Heart left ventricle (tissue), 16 donors: Measurements from ENCODE around the gene CABP2. TPM values are rescaled to one million over a fixed set of nuclear protein-coding genes. Genes with fewer than 3 reads are reported as not detected.

ENCODE experiments used
- ATAC-seq, 4 donors: fragments of 200-7000 bp; cut with Tn5 transposase; one replicate each; pipeline ENCODE4 v1.9.1; 2020 to 2022; ENCODE audit warnings: moderate library complexity in 4 of 4, mild to moderate bottlenecking in 3 of 4, moderate number of reproducible peaks in 1 of 4
- DNase-seq, 5 donors: peaks; one replicate each; pipeline ENCODE4 v3.0.0-alpha.2; 2020
- H3K27ac ChIP-seq, 12 donors: fragments of 200-600 bp; sonication (generic) in 4 of 12; one replicate each; pipeline versions ENCODE4 v1.5.0 to v1.8.0; 2016 to 2022; ENCODE audit warnings: mild to moderate bottlenecking in 2 of 12
- H3K27me3 ChIP-seq, 9 donors: fragments of 200-600 bp; sonication (generic) in 2 of 9; one replicate each; pipeline versions ENCODE4 v1.5.1 to v1.8.0; 2016 to 2022; ENCODE audit warnings: mild to moderate bottlenecking in 3 of 9
- H3K36me3 ChIP-seq, 9 donors: fragments of 200-600 bp; sonication (generic) in 2 of 9; one replicate each; pipeline versions ENCODE4 v1.5.0 to v1.8.0; 2018 to 2022; ENCODE audit warnings: mild to moderate bottlenecking in 2 of 9
- H3K4me1 ChIP-seq, 12 donors: fragments of 200-600 bp; sonication (generic) in 4 of 12; one replicate each; pipeline versions ENCODE4 v1.5.0 to v1.8.0; 2016 to 2022; ENCODE audit warnings: mild to moderate bottlenecking in 3 of 12
- H3K4me3 ChIP-seq, 12 donors: fragments of 200-600 bp; sonication (generic) in 4 of 12; one replicate each; pipeline versions ENCODE4 v1.5.0 to v1.8.0; 2017 to 2022; ENCODE audit warnings: mild to moderate bottlenecking in 9 of 12, moderate library complexity in 4 of 12
- H3K9me3 ChIP-seq, 12 donors: fragments of 200-600 bp; sonication (generic) in 4 of 12; one replicate each; pipeline versions ENCODE4 v1.5.0 to v1.8.0; 2016 to 2022; ENCODE audit warnings: mild to moderate bottlenecking in 1 of 12
- CTCF ChIP-seq, 12 donors: fragments of 200-600 bp; sonication (generic) in 4 of 12; IDR thresholded peaks; one replicate each; pipeline versions ENCODE4 v1.5.0 to v1.8.0; 2018 to 2022; ENCODE audit warnings: antibody characterized with exemption in 12 of 12, mild to moderate bottlenecking in 5 of 12
- POLR2A ChIP-seq, 2 donors: fragments of 450-650 bp; IDR thresholded peaks; one replicate each; pipeline ENCODE4 v1.6.1; 2017; ENCODE audit warnings: antibody characterized with exemption in 2 of 2, mild to moderate bottlenecking in 2 of 2, moderate library complexity in 2 of 2
- WGBS, 4 donors: extraction: QIAGEN DNeasy Blood & Tissue Kit in 2 of 4; methylation state at CpG; one replicate each; pipeline versions ENCODE4 v1.1.5 to v1.1.7; 2013 to 2018; 5-methylcytosine and 5-hydroxymethylcytosine counted together
- intact Hi-C, 10 donors: fragments of 100-400 bp; cut with DNase I; formaldehyde crosslinking; loops; one replicate each; pipeline versions ENCODE4 v1.11.1 to v1.14.2; 2022
- polyA plus RNA-seq, 2 donors: library from polyadenylated mRNA; stranded (reverse); fragments of 200-250 nt; gene quantifications; one replicate each; pipeline ENCODE4 v1.2.3, GENCODE V29; 2013
- total RNA-seq, 9 donors: library from RNA; depleted of rRNA in 2 of 9; stranded (reverse); fragments of >200 nt in 2 of 9; fragmentation: NEBNext Ultra II Directional in 3 of 9; extraction: Animal tissue kit (Norgen Biotek cat#: 25700) in 3 of 9; gene quantifications; one replicate each; pipeline versions ENCODE4 v1.1.0 to v1.2.4, GENCODE V29; 2016 to 2023
- donor health status: ischemic (EF 13 %, LVEDD 7.1; RV severe dilation, severe dysfunction).
- donor health status: healthy with polysubstance abuse.
- donor health status: DM: no; HTN: yes; CAD: no.
- donor health status: DM: no; HTN: no; CAD: no.
- donor health status: ischemic (EF 25% LVEDD 6.9; RV normal size, moderate dysfunction).
- donor health status: ischemic (EF 25% LVEDD 5.7; RV mildly dilated, moderate dysfunction).
- donor health status: healthy.
- donor health status: DM: yes; HTN: yes; CAD: no.
- donor health status: ischemic (EF 35%, LVEDD 5.7; RV mildly dilated, moderate dysfunction).
- donor health status: nonischemic (EF 11% LVEDD 7.7; RV severe dilation, severe dysfunction).
- donor health status: DM: yes; HTN: yes; CAD: no.
- donor health status: PGD.
- donor health status: ischemic (EF 29% LVEDD 5.4; RV normal size, mild dysfunction).
- donor health status: nonischemic (EF 23%, LVEDD 6.1; RV moderate dilation, normal function).

CABP2 gene
- total and polyA plus RNA-seq, 11 donors: not detected

- intact Hi-C loops: loop anchor here (1.0 to 5.0 kb wide), 16 partner anchors 23 to 153 kb away; partner anchors contain the start of genes RAD9A (in 6 of the 10), TMEM134 (in 5 of the 10), PPP1CA (in 2 of the 10) and RPS6KB2 (in 2 of the 10)
- H3K9me3 ChIP-seq: no peaks in the 10 kb centered on the region
- peaks cover 10 to 53% (median 36%) of the 10 kb centered on the region in 12 donors for H3K4me1 ChIP-seq
- peak overlapping the region; percentile 53 to 89 (median 78) for H3K4me3 ChIP-seq
- ATAC-seq (peak; percentile 70 to 75 (median 72)), DNase-seq (peak; percentile 89 to 96 (median 94))
- peaks cover 0 to 28% (median 16%) of the 10 kb centered on the region in 9 donors for H3K36me3 ChIP-seq
- WGBS, 4 donors: 4 to 10% (median 6%) methylated on average over 10 to 17 of the region's 17 CpGs
- TF ChIP-seq CTCF (IDR thresholded peaks at IDR 0.05) (peak; percentile 96 to 99 (median 98)), POLR2A (IDR thresholded peaks at IDR 0.05) (peak in 1 of 2 donors; percentile 69)
- peak overlapping the region; percentile 75 to 100 (median 98) for H3K27ac ChIP-seq
- no peaks in the 10 kb centered on the region for H3K27me3 ChIP-seq
These were observed 17.4 kb downstream of the CABP2 start for GRCh38 chr11:67505605-67506396.

GRCh38 chr11:67504950-67505581, 18.2 kb downstream of the CABP2 start, which contains the start of gene PITPNM1:
Gene PITPNM1 (minus strand): TSS chr11:67505363. CDS start chr11:67504180, 1,183 bp downstream.
- peak within 1 kb of the TSS; percentile 75 to 100 (median 98) for H3K27ac ChIP-seq
- intact Hi-C loops: loop anchor here in 9 of 10 donors (1.0 to 5.0 kb wide), 13 partner anchors 22 to 152 kb away; partner anchors contain the start of genes RAD9A (in 3 of the 9), TMEM134 (in 3 of the 9), RPS6KB2 (in 2 of the 9) and AIP (in 1 of the 9)
- TF ChIP-seq POLR2A (IDR thresholded peaks at IDR 0.05) (peak in 1 of 2 donors; percentile 81), CTCF (IDR thresholded peaks at IDR 0.05) (no peak)
- ATAC-seq (peak; percentile 15 to 62 (median 52)), DNase-seq (peak; percentile 87 to 94 (median 88))
- no peaks in the 10 kb centered on the region for H3K9me3 ChIP-seq
- peaks cover 0 to 34% (median 18%) of the 10 kb centered on the region in 9 donors for H3K36me3 ChIP-seq
- H3K27me3 ChIP-seq: no peaks in the 10 kb centered on the region
- peaks cover 10 to 56% (median 37%) of the 10 kb centered on the region in 12 donors for H3K4me1 ChIP-seq
- WGBS, 4 donors: 0 to 1% (median 1%) methylated on average over 22 to 58 of the region's 58 CpGs
- peak within 1 kb of the TSS; percentile 53 to 89 (median 78) for H3K4me3 ChIP-seq

GRCh38 chr11:67504005-67504949, 19.0 kb downstream of the CABP2 start:
- Histone ChIP-seq H3K27ac (peak overlapping the region in 11 of 12 donors; percentile 95 to 100 (median 99)), H3K36me3 (peaks cover 0 to 38% (median 19%) of the 10 kb centered on the region in 9 donors), H3K27me3 (no peaks in the 10 kb centered on the region), H3K9me3 (no peaks in the 10 kb centered on the region), H3K4me3 (peak overlapping the region; percentile 53 to 89 (median 78)), H3K4me1 (peaks cover 10 to 56% (median 37%) of the 10 kb centered on the region in 12 donors)
- DNase-seq: peak in 3 of 5 donors; percentile 41 to 68 (median 54)
- TF ChIP-seq CTCF (IDR thresholded peaks at IDR 0.05): no peak
- TF ChIP-seq POLR2A (IDR thresholded peaks at IDR 0.05): no peak
- WGBS, 4 donors: 3 to 6% (median 5%) methylated on average over 37 to 101 of the region's 101 CpGs
- intact Hi-C loops: loop anchor here in 2 of 10 donors (2.0 to 5.0 kb wide), 4 partner anchors 21 to 151 kb away; partner anchors contain the start of genes AIP (in 1 of the 2), POLD4 (in 1 of the 2) and TMEM134 (in 1 of the 2)
- ATAC-seq: no peak
